ENCODE results near the gene COX6B2. TPM values are rescaled to one million over a fixed set of nuclear protein-coding genes. Genes with fewer than 3 reads are reported as not detected.

COX6B2 gene
- total RNA-seq, 1 donor from 2014 or later: 0.50 TPM

DNA sequence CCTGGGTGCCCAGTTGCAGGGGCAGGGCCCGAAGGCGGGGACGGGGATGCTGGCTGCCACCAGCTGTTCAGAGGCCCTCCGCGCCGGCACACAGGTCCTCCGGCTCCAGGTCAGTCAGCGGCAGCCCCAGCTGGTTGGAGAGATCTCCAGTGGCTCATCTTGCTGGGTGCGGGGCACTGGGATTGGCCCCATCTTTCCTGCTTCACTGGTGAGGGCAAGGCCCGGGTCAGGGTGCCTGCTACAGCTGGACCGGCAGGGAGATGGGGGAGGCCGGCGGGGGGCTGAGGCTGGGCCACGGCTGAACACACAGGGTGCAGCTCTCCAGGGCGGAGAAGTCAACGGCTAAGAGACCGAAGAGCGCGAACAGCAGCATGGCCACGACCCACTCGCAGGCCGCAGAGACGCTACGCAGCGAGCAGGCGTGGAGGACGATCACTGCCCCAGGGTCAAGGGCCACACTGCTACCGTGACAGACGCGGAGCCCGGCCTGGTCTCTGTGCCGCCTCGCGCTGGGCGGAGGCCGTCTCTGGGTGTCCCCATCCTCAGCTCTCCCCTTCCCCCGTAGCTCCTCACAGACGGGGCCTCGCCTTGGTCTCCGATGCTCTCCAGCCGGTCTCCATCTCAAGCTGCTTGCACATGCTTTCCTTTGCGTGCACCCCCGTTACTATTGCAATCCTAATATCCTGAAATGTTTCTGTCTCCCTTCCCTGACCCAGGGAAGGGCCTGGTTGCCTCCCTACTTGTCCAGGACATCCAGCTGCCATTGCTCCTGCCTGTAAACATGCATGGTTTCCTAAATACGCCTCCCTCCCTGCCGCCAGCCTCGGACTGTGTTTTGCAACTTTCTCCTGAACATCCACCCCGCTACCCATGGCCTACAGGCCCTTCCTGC lies 41.7 kb downstream of the COX6B2 start:
- no peaks in the 10 kb centered on the region for H4K20me1 ChIP-seq (ENCODE audit: insufficient read depth, low read length)
- no peak overlapping the region for H3K4me3 Mint-ChIP-seq (ENCODE audit: unreplicated experiment)
- H3K79me2 ChIP-seq (ENCODE audit: insufficient read depth, low read length): no peaks in the 10 kb centered on the region
- H3K27ac ChIP-seq (ENCODE audit: low read depth, low read length): no peak overlapping the region
- DNase-seq (ENCODE audit: low read depth): no peak
- no peak overlapping the region for H2AFZ ChIP-seq (ENCODE audit: low read depth, low read length)
- no peaks in the 10 kb centered on the region for H3K27me3 Mint-ChIP-seq (ENCODE audit: low read depth, unreplicated experiment)
- no peaks in the 10 kb centered on the region for H3K9me3 Mint-ChIP-seq (ENCODE audit: unreplicated experiment)
- TF ChIP-seq, protein P1, sequence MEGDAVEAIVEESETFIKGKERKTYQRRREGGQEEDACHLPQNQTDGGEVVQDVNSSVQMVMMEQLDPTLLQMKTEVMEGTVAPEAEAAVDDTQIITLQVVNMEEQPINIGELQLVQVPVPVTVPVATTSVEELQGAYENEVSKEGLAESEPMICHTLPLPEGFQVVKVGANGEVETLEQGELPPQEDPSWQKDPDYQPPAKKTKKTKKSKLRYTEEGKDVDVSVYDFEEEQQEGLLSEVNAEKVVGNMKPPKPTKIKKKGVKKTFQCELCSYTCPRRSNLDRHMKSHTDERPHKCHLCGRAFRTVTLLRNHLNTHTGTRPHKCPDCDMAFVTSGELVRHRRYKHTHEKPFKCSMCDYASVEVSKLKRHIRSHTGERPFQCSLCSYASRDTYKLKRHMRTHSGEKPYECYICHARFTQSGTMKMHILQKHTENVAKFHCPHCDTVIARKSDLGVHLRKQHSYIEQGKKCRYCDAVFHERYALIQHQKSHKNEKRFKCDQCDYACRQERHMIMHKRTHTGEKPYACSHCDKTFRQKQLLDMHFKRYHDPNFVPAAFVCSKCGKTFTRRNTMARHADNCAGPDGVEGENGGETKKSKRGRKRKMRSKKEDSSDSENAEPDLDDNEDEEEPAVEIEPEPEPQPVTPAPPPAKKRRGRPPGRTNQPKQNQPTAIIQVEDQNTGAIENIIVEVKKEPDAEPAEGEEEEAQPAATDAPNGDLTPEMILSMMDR (IDR thresholded peaks at IDR 0.05; ENCODE audit: insufficient read depth, low read depth, low read length): no peak
- TF ChIP-seq EZH2 (IDR thresholded peaks at IDR 0.05; ENCODE audit: insufficient read depth, low read length): no peak
- no peaks in the 10 kb centered on the region for H3K27me3 ChIP-seq (ENCODE audit: insufficient read depth, low read length)
- no peaks in the 10 kb centered on the region for H3K4me1 ChIP-seq (ENCODE audit: insufficient read depth, low read length)
- no peak overlapping the region for H3K9ac ChIP-seq (ENCODE audit: low read length)
- H3K4me3 ChIP-seq (ENCODE audit: insufficient read depth, low read depth, low read length): no peak overlapping the region
- H3K27ac Mint-ChIP-seq (ENCODE audit: unreplicated experiment): peak overlapping the region; percentile 68
- peaks cover 22% of the 10 kb centered on the region for H3K36me3 Mint-ChIP-seq (ENCODE audit: low read depth, unreplicated experiment)
- H3K9me3 ChIP-seq (ENCODE audit: insufficient read depth, low read depth, low read length): peaks cover 3% of the 10 kb centered on the region
- no peak for FAIRE-seq
- H3K4me1 Mint-ChIP-seq (ENCODE audit: low read depth, unreplicated experiment): no peaks in the 10 kb centered on the region
- H3K4me2 ChIP-seq (ENCODE audit: low read length): no peak overlapping the region
- H3K36me3 ChIP-seq (ENCODE audit: insufficient read depth, low read length): peaks cover 3% of the 10 kb centered on the region

DNA sequence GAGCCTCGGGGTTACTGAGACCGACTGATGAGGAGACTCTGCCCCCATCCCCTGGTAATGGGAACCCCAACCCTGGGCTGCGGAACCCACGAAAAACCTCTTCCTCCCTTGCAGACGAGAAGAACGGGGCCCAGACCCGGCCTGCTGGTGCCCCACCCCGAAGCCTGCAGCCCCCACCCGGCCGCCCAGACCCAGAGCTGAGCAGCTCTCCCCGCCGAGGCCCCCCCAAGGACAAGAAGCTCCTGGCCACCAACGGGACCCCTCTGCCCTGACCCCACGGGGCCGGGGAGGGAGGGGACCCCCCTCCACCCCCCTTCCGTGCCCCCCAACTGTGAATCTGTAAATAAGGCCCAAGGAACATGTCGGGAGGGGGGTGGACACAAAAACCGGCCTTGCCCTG lies 42.7 kb downstream of the COX6B2 start:
- no peaks in the 10 kb centered on the region for H3K4me1 ChIP-seq (ENCODE audit: insufficient read depth, low read length)
- no peaks in the 10 kb centered on the region for H3K27me3 ChIP-seq (ENCODE audit: insufficient read depth, low read length)
- peaks cover 6% of the 10 kb centered on the region for H3K36me3 ChIP-seq (ENCODE audit: insufficient read depth, low read length)
- TF ChIP-seq EZH2 (IDR thresholded peaks at IDR 0.05; ENCODE audit: insufficient read depth, low read length): no peak
- TF ChIP-seq, protein P1 (IDR thresholded peaks at IDR 0.05; ENCODE audit: insufficient read depth, low read depth, low read length): no peak
- DNase-seq (ENCODE audit: low read depth) (no peak), FAIRE-seq (no peak)
- H3K27ac ChIP-seq (ENCODE audit: low read depth, low read length): no peak overlapping the region
- no peaks in the 10 kb centered on the region for H3K9me3 Mint-ChIP-seq (ENCODE audit: unreplicated experiment)
- no peaks in the 10 kb centered on the region for H4K20me1 ChIP-seq (ENCODE audit: insufficient read depth, low read length)
- no peak overlapping the region for H3K9ac ChIP-seq (ENCODE audit: low read length)
- H3K4me1 Mint-ChIP-seq (ENCODE audit: low read depth, unreplicated experiment): no peaks in the 10 kb centered on the region
- H2AFZ ChIP-seq (ENCODE audit: low read depth, low read length): no peak overlapping the region
- H3K4me3 ChIP-seq (ENCODE audit: insufficient read depth, low read depth, low read length): no peak overlapping the region
- H3K36me3 Mint-ChIP-seq (ENCODE audit: low read depth, unreplicated experiment): peaks cover 24% of the 10 kb centered on the region
- H3K27me3 Mint-ChIP-seq (ENCODE audit: low read depth, unreplicated experiment): no peaks in the 10 kb centered on the region
- peaks cover 3% of the 10 kb centered on the region for H3K9me3 ChIP-seq (ENCODE audit: insufficient read depth, low read depth, low read length)
- no peaks in the 10 kb centered on the region for H3K79me2 ChIP-seq (ENCODE audit: insufficient read depth, low read length)
- H3K4me3 Mint-ChIP-seq (ENCODE audit: unreplicated experiment): no peak overlapping the region
- no peak overlapping the region for H3K4me2 ChIP-seq (ENCODE audit: low read length)
- no peak overlapping the region for H3K27ac Mint-ChIP-seq (ENCODE audit: unreplicated experiment)

DNA sequence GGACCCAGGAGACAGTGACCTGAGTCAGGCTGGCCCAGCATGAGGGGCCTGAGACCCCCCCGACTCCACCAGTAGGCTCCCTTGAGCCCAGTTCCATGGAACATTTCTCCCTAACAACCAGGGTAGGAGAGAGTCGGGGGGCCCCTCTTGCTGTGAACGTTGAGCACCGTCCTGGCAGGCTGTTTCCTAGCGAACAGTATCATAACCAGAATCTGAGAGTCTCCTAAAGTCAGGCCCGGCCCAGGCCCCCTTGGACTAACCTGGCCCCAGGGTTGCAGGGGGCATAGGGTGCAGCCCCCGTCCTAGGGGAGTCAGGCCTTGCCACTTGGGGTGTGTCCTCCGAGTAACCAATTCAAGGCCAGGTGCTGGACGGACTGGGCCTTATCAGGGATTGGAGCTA lies 43.1 kb downstream of the COX6B2 start:
- no peak for DNase-seq (ENCODE audit: low read depth)
- H4K20me1 ChIP-seq (ENCODE audit: insufficient read depth, low read length): no peaks in the 10 kb centered on the region
- Mint-ChIP-seq H3K9me3 (ENCODE audit: unreplicated experiment) (no peaks in the 10 kb centered on the region), H3K36me3 (ENCODE audit: low read depth, unreplicated experiment) (peaks cover 27% of the 10 kb centered on the region), H3K4me1 (ENCODE audit: low read depth, unreplicated experiment) (no peaks in the 10 kb centered on the region), H3K27me3 (ENCODE audit: low read depth, unreplicated experiment) (no peaks in the 10 kb centered on the region), H3K4me3 (ENCODE audit: unreplicated experiment) (no peak overlapping the region), H3K27ac (ENCODE audit: unreplicated experiment) (no peak overlapping the region)
- no peaks in the 10 kb centered on the region for H3K79me2 ChIP-seq (ENCODE audit: insufficient read depth, low read length)
- no peaks in the 10 kb centered on the region for H3K27me3 ChIP-seq (ENCODE audit: insufficient read depth, low read length)
- TF ChIP-seq, protein P1 (IDR thresholded peaks at IDR 0.05; ENCODE audit: insufficient read depth, low read depth, low read length): no peak
- TF ChIP-seq EZH2 (IDR thresholded peaks at IDR 0.05; ENCODE audit: insufficient read depth, low read length): no peak
- peaks cover 3% of the 10 kb centered on the region for H3K9me3 ChIP-seq (ENCODE audit: insufficient read depth, low read depth, low read length)
- H3K4me1 ChIP-seq (ENCODE audit: insufficient read depth, low read length): no peaks in the 10 kb centered on the region
- no peak overlapping the region for H3K4me3 ChIP-seq (ENCODE audit: insufficient read depth, low read depth, low read length)
- H3K9ac ChIP-seq (ENCODE audit: low read length): no peak overlapping the region
- no peak overlapping the region for H3K4me2 ChIP-seq (ENCODE audit: low read length)
- H2AFZ ChIP-seq (ENCODE audit: low read depth, low read length): no peak overlapping the region
- no peak overlapping the region for H3K27ac ChIP-seq (ENCODE audit: low read depth, low read length)
- FAIRE-seq: no peak
- peaks cover 8% of the 10 kb centered on the region for H3K36me3 ChIP-seq (ENCODE audit: insufficient read depth, low read length)

All from astrocyte (in vitro differentiated cells and primary cell).